ENCODE data around the gene CAPN9. TPM values are rescaled to one million over a fixed set of nuclear protein-coding genes. Genes with fewer than 3 reads are reported as not detected.
A peak's percentile ranks its signal among the peaks of the same experiment; 100 is the strongest.

Gene CAPN9
- total RNA-seq, 1 donor from 2014 or later = 0.72 TPM

- Mint-ChIP-seq H3K27me3 (no peaks in the 10 kb centered on the region), H3K4me1 (ENCODE audit: unreplicated experiment) (peaks cover 13% of the 10 kb centered on the region), H3K36me3 (peaks cover 13% of the 10 kb centered on the region), H3K27ac (no peak overlapping the region), H3K4me3 (no peak overlapping the region), H3K9me3 (peaks cover 16% of the 10 kb centered on the region)
- no peak for TF ChIP-seq CTCF (conservative IDR thresholded peaks at IDR 0.05)
- DNase-seq (ENCODE audit: extremely low spot score, unreplicated experiment) = peak; percentile 4
Measured at GRCh38 chr1:230832476-230832875, 85.3 kb downstream of the CAPN9 start.

- Mint-ChIP-seq H3K36me3 (peaks cover 21% of the 10 kb centered on the region), H3K27me3 (no peaks in the 10 kb centered on the region), H3K4me1 (ENCODE audit: unreplicated experiment) (peaks cover 4% of the 10 kb centered on the region), H3K9me3 (peaks cover 16% of the 10 kb centered on the region), H3K4me3 (no peak overlapping the region), H3K27ac (no peak overlapping the region)
- DNase-seq (ENCODE audit: extremely low spot score, unreplicated experiment) = peak; percentile 8
- no peak for TF ChIP-seq CTCF (conservative IDR thresholded peaks at IDR 0.05)
Measured at GRCh38 chr1:230833511-230833910, 86.3 kb downstream of the CAPN9 start.

- peak; percentile 10 for DNase-seq (ENCODE audit: extremely low spot score, unreplicated experiment)
- no peak overlapping the region for H3K27ac Mint-ChIP-seq
- no peak for TF ChIP-seq CTCF (conservative IDR thresholded peaks at IDR 0.05)
- H3K27me3 Mint-ChIP-seq = no peaks in the 10 kb centered on the region
- peaks cover 16% of the 10 kb centered on the region for H3K9me3 Mint-ChIP-seq
- peaks cover 28% of the 10 kb centered on the region for H3K36me3 Mint-ChIP-seq
- H3K4me3 Mint-ChIP-seq = no peak overlapping the region
- peaks cover 4% of the 10 kb centered on the region for H3K4me1 Mint-ChIP-seq (ENCODE audit: unreplicated experiment)
Measured at GRCh38 chr1:230834292-230834691, 87.1 kb downstream of the CAPN9 start.

GRCh38 chr1:230836347-230836746 is 89.2 kb downstream of the CAPN9 start:
- Mint-ChIP-seq H3K9me3 (peaks cover 16% of the 10 kb centered on the region), H3K36me3 (peaks cover 42% of the 10 kb centered on the region), H3K4me1 (ENCODE audit: unreplicated experiment) (peaks cover 4% of the 10 kb centered on the region), H3K4me3 (no peak overlapping the region), H3K27me3 (no peaks in the 10 kb centered on the region), H3K27ac (no peak overlapping the region)
- no peak for DNase-seq (ENCODE audit: extremely low spot score, unreplicated experiment)
- no peak for TF ChIP-seq CTCF (conservative IDR thresholded peaks at IDR 0.05)

GRCh38 chr1:230836793-230837192 is 89.6 kb downstream of the CAPN9 start:
- Mint-ChIP-seq H3K36me3 (peaks cover 47% of the 10 kb centered on the region), H3K9me3 (peaks cover 14% of the 10 kb centered on the region), H3K27me3 (no peaks in the 10 kb centered on the region), H3K4me1 (ENCODE audit: unreplicated experiment) (peaks cover 4% of the 10 kb centered on the region), H3K27ac (no peak overlapping the region), H3K4me3 (no peak overlapping the region)
- no peak for TF ChIP-seq CTCF (conservative IDR thresholded peaks at IDR 0.05)
- DNase-seq (ENCODE audit: extremely low spot score, unreplicated experiment) = no peak

- Mint-ChIP-seq H3K27ac (no peak overlapping the region), H3K4me1 (ENCODE audit: unreplicated experiment) (peaks cover 4% of the 10 kb centered on the region), H3K36me3 (peaks cover 48% of the 10 kb centered on the region), H3K4me3 (no peak overlapping the region), H3K9me3 (no peaks in the 10 kb centered on the region), H3K27me3 (no peaks in the 10 kb centered on the region)
- no peak for DNase-seq (ENCODE audit: extremely low spot score, unreplicated experiment)
- no peak for TF ChIP-seq CTCF (conservative IDR thresholded peaks at IDR 0.05)
Measured at GRCh38 chr1:230839173-230839572, 92.0 kb downstream of the CAPN9 start.
